Measurements from ENCODE around the gene FAM131A. TPM values are rescaled to one million over a fixed set of nuclear protein-coding genes. Genes with fewer than 3 reads are reported as not detected.
A peak's percentile ranks its signal among the peaks of the same experiment; 100 is the strongest.

Gene FAM131A
- 13.8 TPM for total RNA-seq
- 1 to 10 TPM; 2.0 to 4.3 (median 2.3) TPM for polyA plus RNA-seq

GRCh38 chr3:184337399-184337714, at the start of gene FAM131A:
FAM131A (plus strand) TSS chr3:184337600; CDS start chr3:184337631, 31 bp downstream.
- Mint-ChIP-seq H3K4me3 (peak within 1 kb of the TSS; percentile 91 to 97 (median 93)), H3K4me1 (peaks cover 0 to 52% (median 38%) of the 10 kb centered on the region in 4 donors), H3K27me3 (no peaks in the 10 kb centered on the region), H3K36me3 (peaks cover 30% of the 10 kb centered on the region), H3K27ac (peak within 1 kb of the TSS; percentile 93 to 97 (median 94)), H3K9me3 (no peaks in the 10 kb centered on the region)
- Histone ChIP-seq H3K9me3 (ENCODE audit: control insufficient read depth in 2 of 2, low read length in 2 of 2) (no peaks in the 10 kb centered on the region), H3K36me3 (ENCODE audit: control insufficient read depth, insufficient read depth, low read length) (peaks cover 20% of the 10 kb centered on the region), H3K4me1 (ENCODE audit: control insufficient read depth, insufficient read depth, low read length, poor library complexity, severe bottlenecking) (peaks cover 29% of the 10 kb centered on the region), H3K27me3 (ENCODE audit: control insufficient read depth, insufficient read depth, low read length) (no peaks in the 10 kb centered on the region), H3K27ac (ENCODE audit: insufficient read depth, low read length, poor library complexity, severe bottlenecking) (peak within 1 kb of the TSS; percentile 94), H3K4me3 (ENCODE audit: low read depth, low read length) (peak within 1 kb of the TSS; percentile 70)
- ATAC-seq (ENCODE audit: low read depth in 2 of 2) (no peak), DNase-seq (no peak)

GRCh38 chr3:184289426-184289938, 47.9 kb upstream of the FAM131A start:
- Histone ChIP-seq H3K36me3 (ENCODE audit: control insufficient read depth, insufficient read depth, low read length) (no peaks in the 10 kb centered on the region), H3K27me3 (ENCODE audit: control insufficient read depth, insufficient read depth, low read length) (peaks cover 3% of the 10 kb centered on the region), H3K4me3 (ENCODE audit: low read depth, low read length) (no peak overlapping the region), H3K4me1 (ENCODE audit: control insufficient read depth, insufficient read depth, low read length, poor library complexity, severe bottlenecking) (no peaks in the 10 kb centered on the region), H3K9me3 (ENCODE audit: control insufficient read depth in 2 of 2, low read length in 2 of 2) (no peaks in the 10 kb centered on the region), H3K27ac (ENCODE audit: insufficient read depth, low read length, poor library complexity, severe bottlenecking) (no peak overlapping the region)
- H3K27me3 Mint-ChIP-seq, result peaks cover 27% of the 10 kb centered on the region
- no peak overlapping the region for H3K27ac Mint-ChIP-seq
- H3K4me1 Mint-ChIP-seq, result no peaks in the 10 kb centered on the region
- DNase-seq (peak; percentile 30 to 57 (median 37)), ATAC-seq (ENCODE audit: low read depth in 2 of 2) (peak; percentile 46 to 54)
- H3K9me3 Mint-ChIP-seq, result no peaks in the 10 kb centered on the region
- no peaks in the 10 kb centered on the region for H3K36me3 Mint-ChIP-seq
- H3K4me3 Mint-ChIP-seq, result no peak overlapping the region

- Mint-ChIP-seq H3K4me1 (no peaks in the 10 kb centered on the region), H3K27me3 (peaks cover 19% of the 10 kb centered on the region), H3K9me3 (peaks cover 0 to 1% (median 0%) of the 10 kb centered on the region in 7 donors), H3K27ac (peak overlapping the region in 1 of 3 donors; percentile 43), H3K36me3 (no peaks in the 10 kb centered on the region), H3K4me3 (no peak overlapping the region)
- Histone ChIP-seq H3K27me3 (ENCODE audit: control insufficient read depth, insufficient read depth, low read length) (peaks cover 3% of the 10 kb centered on the region), H3K27ac (ENCODE audit: insufficient read depth, low read length, poor library complexity, severe bottlenecking) (no peak overlapping the region), H3K4me1 (ENCODE audit: control insufficient read depth, insufficient read depth, low read length, poor library complexity, severe bottlenecking) (no peaks in the 10 kb centered on the region), H3K36me3 (ENCODE audit: control insufficient read depth, insufficient read depth, low read length) (no peaks in the 10 kb centered on the region), H3K9me3 (ENCODE audit: control insufficient read depth in 2 of 2, low read length in 2 of 2) (no peaks in the 10 kb centered on the region), H3K4me3 (ENCODE audit: low read depth, low read length) (no peak overlapping the region)
- no peak for ATAC-seq (ENCODE audit: low read depth in 2 of 2)
- DNase-seq, result no peak
These were observed 47.1 kb upstream of the FAM131A start for GRCh38 chr3:184290331-184290730.

GRCh38 chr3:184291044-184291737, 46.2 kb upstream of the FAM131A start:
- H3K4me1 Mint-ChIP-seq, result no peaks in the 10 kb centered on the region
- peaks cover 13% of the 10 kb centered on the region for H3K27me3 Mint-ChIP-seq
- H3K4me3 ChIP-seq (ENCODE audit: low read depth, low read length), result no peak overlapping the region
- no peak overlapping the region for H3K4me3 Mint-ChIP-seq
- no peaks in the 10 kb centered on the region for H3K27me3 ChIP-seq (ENCODE audit: control insufficient read depth, insufficient read depth, low read length)
- no peaks in the 10 kb centered on the region for H3K4me1 ChIP-seq (ENCODE audit: control insufficient read depth, insufficient read depth, low read length, poor library complexity, severe bottlenecking)
- no peaks in the 10 kb centered on the region for H3K36me3 Mint-ChIP-seq
- H3K36me3 ChIP-seq (ENCODE audit: control insufficient read depth, insufficient read depth, low read length), result no peaks in the 10 kb centered on the region
- no peak overlapping the region for H3K27ac ChIP-seq (ENCODE audit: insufficient read depth, low read length, poor library complexity, severe bottlenecking)
- no peak for DNase-seq
- H3K27ac Mint-ChIP-seq, result no peak overlapping the region
- no peak for ATAC-seq (ENCODE audit: low read depth in 2 of 2)
- no peaks in the 10 kb centered on the region for H3K9me3 ChIP-seq (ENCODE audit: control insufficient read depth in 2 of 2, low read length in 2 of 2)
- peaks cover 0 to 1% (median 0%) of the 10 kb centered on the region in 7 donors for H3K9me3 Mint-ChIP-seq

GRCh38 chr3:184291738-184292445, 45.5 kb upstream of the FAM131A start:
- H3K36me3 Mint-ChIP-seq, result no peaks in the 10 kb centered on the region
- DNase-seq (no peak), ATAC-seq (ENCODE audit: low read depth in 2 of 2) (no peak)
- Histone ChIP-seq H3K4me1 (ENCODE audit: control insufficient read depth, insufficient read depth, low read length, poor library complexity, severe bottlenecking) (no peaks in the 10 kb centered on the region), H3K4me3 (ENCODE audit: low read depth, low read length) (no peak overlapping the region), H3K9me3 (ENCODE audit: control insufficient read depth in 2 of 2, low read length in 2 of 2) (no peaks in the 10 kb centered on the region), H3K27me3 (ENCODE audit: control insufficient read depth, insufficient read depth, low read length) (no peaks in the 10 kb centered on the region), H3K27ac (ENCODE audit: insufficient read depth, low read length, poor library complexity, severe bottlenecking) (no peak overlapping the region), H3K36me3 (ENCODE audit: control insufficient read depth, insufficient read depth, low read length) (no peaks in the 10 kb centered on the region)
- H3K4me1 Mint-ChIP-seq, result no peaks in the 10 kb centered on the region
- peaks cover 0 to 1% (median 0%) of the 10 kb centered on the region in 7 donors for H3K9me3 Mint-ChIP-seq
- H3K27ac Mint-ChIP-seq, result no peak overlapping the region
- H3K27me3 Mint-ChIP-seq, result peaks cover 7% of the 10 kb centered on the region
- H3K4me3 Mint-ChIP-seq, result no peak overlapping the region

GRCh38 chr3:184295771-184296170, 41.6 kb upstream of the FAM131A start:
- Mint-ChIP-seq H3K4me1 (peaks cover 0 to 25% (median 18%) of the 10 kb centered on the region in 4 donors), H3K4me3 (peak overlapping the region in 1 of 4 donors; percentile 15), H3K36me3 (no peaks in the 10 kb centered on the region), H3K27me3 (peaks cover 5% of the 10 kb centered on the region), H3K9me3 (peaks cover 0 to 1% (median 0%) of the 10 kb centered on the region in 7 donors), H3K27ac (no peak overlapping the region)
- DNase-seq (no peak), ATAC-seq (ENCODE audit: low read depth in 2 of 2) (no peak)
- Histone ChIP-seq H3K4me1 (ENCODE audit: control insufficient read depth, insufficient read depth, low read length, poor library complexity, severe bottlenecking) (peaks cover 14% of the 10 kb centered on the region), H3K27ac (ENCODE audit: insufficient read depth, low read length, poor library complexity, severe bottlenecking) (no peak overlapping the region), H3K36me3 (ENCODE audit: control insufficient read depth, insufficient read depth, low read length) (peaks cover 2% of the 10 kb centered on the region), H3K9me3 (ENCODE audit: control insufficient read depth in 2 of 2, low read length in 2 of 2) (no peaks in the 10 kb centered on the region), H3K27me3 (ENCODE audit: control insufficient read depth, insufficient read depth, low read length) (no peaks in the 10 kb centered on the region), H3K4me3 (ENCODE audit: low read depth, low read length) (no peak overlapping the region)

GRCh38 chr3:184296616-184297015, 40.8 kb upstream of the FAM131A start:
- ATAC-seq (ENCODE audit: low read depth in 2 of 2) (no peak), DNase-seq (no peak)
- Histone ChIP-seq H3K27ac (ENCODE audit: insufficient read depth, low read length, poor library complexity, severe bottlenecking) (no peak overlapping the region), H3K4me1 (ENCODE audit: control insufficient read depth, insufficient read depth, low read length, poor library complexity, severe bottlenecking) (peaks cover 14% of the 10 kb centered on the region), H3K36me3 (ENCODE audit: control insufficient read depth, insufficient read depth, low read length) (peaks cover 6% of the 10 kb centered on the region), H3K27me3 (ENCODE audit: control insufficient read depth, insufficient read depth, low read length) (no peaks in the 10 kb centered on the region), H3K4me3 (ENCODE audit: low read depth, low read length) (no peak overlapping the region), H3K9me3 (ENCODE audit: control insufficient read depth in 2 of 2, low read length in 2 of 2) (no peaks in the 10 kb centered on the region)
- Mint-ChIP-seq H3K4me1 (peaks cover 0 to 29% (median 19%) of the 10 kb centered on the region in 4 donors), H3K4me3 (peak overlapping the region in 3 of 4 donors; percentile 15 to 92 (median 50)), H3K36me3 (no peaks in the 10 kb centered on the region), H3K9me3 (peaks cover 0 to 1% (median 0%) of the 10 kb centered on the region in 7 donors), H3K27me3 (peaks cover 5% of the 10 kb centered on the region), H3K27ac (no peak overlapping the region)

Data from CD4-positive, CD25-positive, alpha-beta regulatory T cell (primary cell).